Mononuclear cell (primary cell): Measurements from ENCODE around the gene DLG2. TPM values are rescaled to one million over a fixed set of nuclear protein-coding genes. Genes with fewer than 3 reads are reported as not detected.

Source experiments
- H3K27me3 ChIP-seq: 2 replicates; pipeline ENCODE4 v1.6.0; 2011; ENCODE audit warnings: low read length, control low read depth; ENCODE audit not compliant: insufficient read depth
- H3K4me1 ChIP-seq: 2 replicates; pipeline ENCODE4 v1.5.1; 2011; ENCODE audit warnings: mild to moderate bottlenecking, low read length, control low read depth; ENCODE audit not compliant: insufficient read depth
- H3K4me3 ChIP-seq: 2 replicates; pipeline ENCODE4 v1.5.1; 2011; ENCODE audit warnings: mild to moderate bottlenecking, low read length, moderate library complexity
- H3K9me3 ChIP-seq: 2 replicates; pipeline ENCODE4 v1.5.1; 2011; ENCODE audit warnings: low read depth, mild to moderate bottlenecking, control low read depth, low read length
- total RNA-seq: library from RNA; depleted of rRNA; stranded (reverse); fragments of >200 nt; gene quantifications from one replicate; pipeline ENCODE4 v1.2.3, GENCODE V29; 2012

The DLG2 gene
- total RNA-seq, 1 donor, result 1.6 TPM

DNA sequence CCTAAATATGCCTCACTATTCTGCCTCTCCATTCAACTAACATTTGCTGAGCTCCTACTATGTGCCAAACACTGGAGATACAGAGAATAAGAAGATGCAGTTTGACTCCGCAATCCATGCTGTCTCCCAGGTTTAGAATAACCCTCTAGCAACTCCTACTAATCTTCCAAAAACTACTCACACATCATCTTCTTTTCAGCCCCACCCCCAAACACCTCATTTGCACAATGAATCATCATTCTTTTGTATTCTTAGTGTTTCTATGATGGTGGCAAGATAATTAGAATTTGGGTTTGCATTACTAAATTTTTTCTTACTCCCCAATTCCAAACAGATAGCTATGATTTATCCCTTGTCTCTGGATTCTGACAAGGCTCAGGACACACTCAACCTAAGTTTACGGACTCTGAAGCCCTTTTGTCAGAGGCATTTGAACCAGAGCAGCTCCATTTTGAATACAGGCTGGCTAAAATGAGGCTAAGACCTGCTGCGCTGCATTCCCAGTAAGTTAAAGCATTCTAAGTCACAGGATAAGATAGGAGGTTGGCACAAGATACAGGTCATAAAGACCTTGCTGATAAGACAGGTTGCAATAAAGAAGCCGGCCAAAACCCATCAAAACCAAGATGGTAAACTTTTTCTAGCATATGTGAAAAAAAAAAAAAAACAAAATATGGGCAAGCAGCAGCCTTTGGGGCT, 1038.9 kb downstream of the DLG2 start:
- Histone ChIP-seq H3K4me3 (no peak overlapping the region), H3K4me1 (no peaks in the 10 kb centered on the region), H3K27me3 (no peaks in the 10 kb centered on the region), H3K9me3 (no peaks in the 10 kb centered on the region)

DNA sequence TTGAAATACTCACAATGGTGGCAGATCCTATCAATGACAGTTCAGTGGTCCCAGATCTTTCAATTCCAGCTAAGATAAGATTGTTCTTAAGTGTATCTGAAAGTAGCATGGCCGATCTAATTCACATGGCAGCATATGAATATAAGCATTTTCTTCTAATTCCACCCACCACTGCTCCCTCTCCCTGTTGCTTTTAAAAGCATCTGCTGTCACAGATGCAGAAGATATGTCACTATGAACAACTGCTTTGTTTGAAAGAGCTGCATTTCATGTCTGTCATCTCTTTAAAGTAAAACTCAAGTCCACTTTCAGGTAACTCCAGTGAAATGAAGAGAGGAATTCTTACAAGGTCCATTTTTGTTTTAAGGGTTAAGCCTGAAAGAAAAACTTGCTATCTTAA, 1044.0 kb downstream of the DLG2 start:
- Histone ChIP-seq H3K27me3 (no peaks in the 10 kb centered on the region), H3K9me3 (no peaks in the 10 kb centered on the region), H3K4me3 (no peak overlapping the region), H3K4me1 (no peaks in the 10 kb centered on the region)

DNA sequence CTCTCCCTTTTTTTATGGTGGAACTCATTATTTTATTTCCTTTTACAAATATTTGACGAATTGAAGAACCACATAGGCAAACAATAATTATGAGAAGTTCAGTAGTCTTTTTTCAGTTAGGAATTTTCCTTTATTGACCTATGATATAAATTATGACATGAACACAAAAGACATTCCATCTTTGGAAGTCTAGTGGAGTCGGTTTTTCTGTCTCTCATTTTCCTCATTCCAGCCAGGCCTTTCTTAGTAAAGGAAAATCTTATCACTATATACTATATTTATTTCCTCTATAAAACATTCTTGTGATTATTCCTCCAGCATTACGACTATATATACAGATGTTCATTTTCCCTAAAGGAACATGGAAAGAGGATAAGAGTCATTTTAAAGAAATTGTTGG, 1046.1 kb downstream of the DLG2 start:
- Histone ChIP-seq H3K4me3 (no peak overlapping the region), H3K4me1 (no peaks in the 10 kb centered on the region), H3K9me3 (no peaks in the 10 kb centered on the region), H3K27me3 (no peaks in the 10 kb centered on the region)

DNA sequence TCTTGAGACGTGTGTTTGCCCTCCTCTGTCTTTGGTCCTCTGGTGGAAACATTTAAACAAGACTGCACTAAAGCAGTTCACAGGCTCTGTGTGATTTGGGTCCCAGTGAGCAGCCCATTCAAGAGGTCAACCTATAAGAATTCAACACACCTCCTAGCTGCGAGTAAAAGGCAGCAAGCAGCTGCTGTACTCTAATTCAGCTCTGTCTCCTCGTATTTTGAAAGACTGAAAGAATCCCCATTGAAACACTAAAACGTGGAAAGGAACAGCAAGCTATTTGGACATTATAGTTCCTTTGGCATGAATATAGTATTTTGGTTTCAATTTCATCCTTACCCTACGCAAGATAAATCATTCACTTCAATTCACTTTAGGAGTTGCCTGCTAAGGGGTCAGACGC, 1046.7 kb downstream of the DLG2 start:
- Histone ChIP-seq H3K27me3 (no peaks in the 10 kb centered on the region), H3K4me1 (no peaks in the 10 kb centered on the region), H3K4me3 (no peak overlapping the region), H3K9me3 (no peaks in the 10 kb centered on the region)

DNA sequence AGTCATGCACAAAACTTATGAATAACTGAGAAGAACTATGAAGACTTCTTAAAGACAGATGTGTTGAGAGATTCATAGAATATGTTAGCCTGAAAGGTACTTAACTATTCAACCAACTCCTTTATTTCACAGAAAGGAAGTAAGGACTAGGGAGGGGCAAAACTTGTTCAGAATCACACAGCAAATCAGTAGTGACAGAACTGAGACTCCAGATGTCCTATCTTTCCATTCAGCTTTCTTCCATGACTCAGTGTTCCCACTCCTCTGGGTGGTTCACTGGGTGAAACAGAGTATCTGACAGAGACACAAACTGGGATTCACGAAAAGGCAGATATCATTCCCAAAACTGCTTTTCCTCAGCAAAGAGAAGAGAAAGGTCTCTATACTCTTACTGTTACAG, 1053.3 kb downstream of the DLG2 start:
- H3K27me3 ChIP-seq, result no peaks in the 10 kb centered on the region
- no peak overlapping the region for H3K4me3 ChIP-seq
- no peaks in the 10 kb centered on the region for H3K9me3 ChIP-seq
- no peaks in the 10 kb centered on the region for H3K4me1 ChIP-seq

DNA sequence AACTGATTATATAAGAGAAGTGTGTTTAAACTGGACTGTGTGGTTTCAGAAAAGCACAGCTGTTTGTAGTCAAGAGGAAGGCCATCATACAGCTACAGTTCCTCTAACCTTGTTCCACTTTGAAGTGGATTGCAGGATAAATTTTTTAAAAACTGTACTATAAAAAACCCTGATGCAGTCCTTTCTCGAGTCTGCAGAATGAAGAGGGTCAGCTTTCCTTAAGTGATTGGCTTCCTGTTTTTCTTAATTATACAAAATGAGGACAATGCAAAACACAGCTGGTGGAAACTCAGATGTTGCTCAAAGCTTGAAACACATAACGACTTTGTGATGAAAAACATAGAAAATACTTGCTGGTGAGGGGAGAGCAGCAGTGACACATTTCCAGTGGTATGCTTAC, 1060.5 kb downstream of the DLG2 start:
- Histone ChIP-seq H3K9me3 (no peaks in the 10 kb centered on the region), H3K27me3 (no peaks in the 10 kb centered on the region), H3K4me3 (no peak overlapping the region), H3K4me1 (no peaks in the 10 kb centered on the region)

DNA sequence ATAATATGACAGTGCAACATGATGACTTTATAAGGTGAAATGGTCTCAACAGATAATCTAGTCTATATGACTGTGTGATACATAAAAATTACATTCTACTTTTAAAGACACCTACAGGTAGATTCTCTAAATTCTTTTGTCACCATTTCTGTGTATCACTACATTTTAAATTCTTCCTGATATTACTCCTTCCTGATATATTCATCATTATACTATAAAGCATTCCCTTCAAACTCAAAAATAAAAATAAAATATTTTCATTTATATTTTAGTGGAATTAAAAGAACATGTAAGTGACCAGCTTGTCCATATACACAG, 1062.3 kb downstream of the DLG2 start:
- no peaks in the 10 kb centered on the region for H3K4me1 ChIP-seq
- no peak overlapping the region for H3K4me3 ChIP-seq
- H3K27me3 ChIP-seq, result no peaks in the 10 kb centered on the region
- no peaks in the 10 kb centered on the region for H3K9me3 ChIP-seq

DNA sequence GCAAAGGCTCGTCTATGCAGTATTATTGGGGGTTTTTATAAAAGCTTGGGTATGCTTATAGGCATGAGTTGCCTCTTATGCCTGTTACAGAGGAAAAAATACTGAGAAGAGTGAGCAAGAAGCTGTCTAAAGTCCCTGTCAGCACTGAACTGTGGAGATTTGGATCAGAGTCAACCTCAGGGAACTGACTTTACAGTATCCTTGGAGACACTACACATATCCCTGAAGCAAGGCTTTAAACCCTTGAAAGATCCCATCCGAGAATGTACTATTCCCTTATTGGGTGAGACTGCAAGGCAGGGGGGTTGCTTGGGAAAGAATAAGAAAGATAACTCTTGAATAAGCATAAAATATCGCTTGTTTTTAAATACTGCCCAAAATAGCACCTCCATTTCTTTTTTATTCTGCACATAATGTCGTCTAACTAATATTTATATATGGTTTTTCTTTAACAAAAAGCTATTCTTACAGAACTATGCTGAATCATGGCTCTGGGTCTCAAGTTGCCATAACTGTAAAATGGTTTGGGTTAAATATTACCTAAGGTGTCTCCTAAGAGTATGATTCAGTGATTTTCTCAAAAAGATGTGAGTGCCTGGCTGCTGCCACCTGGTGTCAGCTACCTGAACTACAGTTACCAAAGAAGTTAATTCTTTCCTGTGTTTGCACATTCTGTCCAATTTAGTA, 1062.8 kb downstream of the DLG2 start:
- Histone ChIP-seq H3K4me1 (no peaks in the 10 kb centered on the region), H3K27me3 (no peaks in the 10 kb centered on the region), H3K9me3 (no peaks in the 10 kb centered on the region), H3K4me3 (no peak overlapping the region)

DNA sequence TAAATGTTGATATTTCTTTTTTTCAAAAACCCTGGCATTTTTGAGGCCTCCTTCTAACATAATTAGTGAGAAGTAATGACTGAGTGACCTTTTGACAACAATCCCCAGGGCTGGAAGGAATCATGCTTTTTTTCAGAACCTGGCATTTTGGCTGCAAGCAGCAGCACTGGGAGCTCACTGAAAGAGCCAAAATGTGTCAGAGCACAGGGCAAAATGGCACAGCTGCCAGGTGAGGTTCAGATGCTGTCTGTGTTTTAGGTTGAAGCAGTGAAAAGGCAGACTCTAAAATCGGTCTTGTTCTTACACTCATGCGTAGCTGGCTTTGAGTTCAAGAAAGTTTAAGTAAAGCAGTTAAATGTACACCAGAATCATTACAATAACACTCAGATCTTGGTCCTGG, 1063.8 kb downstream of the DLG2 start:
- Histone ChIP-seq H3K9me3 (no peaks in the 10 kb centered on the region), H3K27me3 (no peaks in the 10 kb centered on the region), H3K4me3 (no peak overlapping the region), H3K4me1 (no peaks in the 10 kb centered on the region)

DNA sequence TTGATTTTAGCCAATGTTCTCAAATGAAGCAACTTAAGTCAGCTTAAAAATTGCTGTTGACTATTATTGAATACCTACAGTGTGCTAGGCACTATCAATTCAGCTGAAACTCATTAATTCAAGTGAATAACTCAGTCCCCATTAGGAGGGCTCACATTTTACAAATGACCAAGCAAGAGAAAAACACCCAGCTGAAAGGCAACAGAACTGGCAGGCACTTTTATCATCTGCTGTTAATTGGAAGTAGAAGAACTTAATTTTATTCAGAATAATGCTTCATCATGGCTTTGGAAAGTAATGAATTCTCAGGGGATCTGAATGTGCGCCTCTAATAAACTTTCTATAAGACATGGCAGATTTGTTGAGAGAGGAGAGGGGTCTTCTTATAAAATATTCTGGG, 1066.9 kb downstream of the DLG2 start:
- no peak overlapping the region for H3K4me3 ChIP-seq
- no peaks in the 10 kb centered on the region for H3K4me1 ChIP-seq
- no peaks in the 10 kb centered on the region for H3K9me3 ChIP-seq
- H3K27me3 ChIP-seq, result no peaks in the 10 kb centered on the region

DNA sequence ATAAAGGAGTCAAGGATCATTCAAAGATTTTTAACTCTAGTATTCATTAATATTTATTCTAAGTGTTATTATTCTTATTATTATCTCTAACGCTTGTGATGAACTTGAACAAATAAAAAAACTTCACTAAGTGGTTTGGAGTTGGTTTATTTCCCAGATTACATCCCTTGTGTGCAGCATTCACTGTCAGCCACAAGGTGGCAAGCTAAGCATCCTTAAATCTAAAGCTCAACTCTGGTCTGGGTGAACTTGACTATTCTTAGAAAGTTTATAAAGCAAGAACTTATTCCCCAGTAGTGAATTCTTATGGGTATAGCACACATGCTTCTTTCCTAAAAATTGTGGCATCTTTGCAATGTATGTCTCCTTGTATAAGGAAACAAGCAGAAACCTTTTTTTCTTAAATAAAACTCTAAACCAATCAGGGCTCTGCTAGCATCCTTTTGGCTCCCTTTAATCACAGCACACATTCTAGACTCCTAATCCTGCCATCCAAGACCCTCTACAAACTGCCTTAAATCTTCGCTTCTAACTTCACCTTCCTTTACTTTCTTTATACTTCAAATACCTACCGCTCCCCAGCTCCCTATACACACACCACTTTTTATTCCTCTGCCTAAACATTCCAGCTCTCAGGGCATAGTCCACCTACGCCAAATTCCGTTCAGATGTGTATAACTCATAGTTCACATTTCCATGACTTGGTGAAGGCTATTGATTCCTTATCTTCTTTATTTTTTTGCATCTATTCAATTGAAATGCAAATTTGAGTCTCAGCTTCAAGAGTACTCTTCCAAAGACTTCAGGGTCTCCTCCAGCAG, 1068.8 kb downstream of the DLG2 start:
- Histone ChIP-seq H3K27me3 (no peaks in the 10 kb centered on the region), H3K9me3 (no peaks in the 10 kb centered on the region), H3K4me1 (no peaks in the 10 kb centered on the region), H3K4me3 (no peak overlapping the region)

DNA sequence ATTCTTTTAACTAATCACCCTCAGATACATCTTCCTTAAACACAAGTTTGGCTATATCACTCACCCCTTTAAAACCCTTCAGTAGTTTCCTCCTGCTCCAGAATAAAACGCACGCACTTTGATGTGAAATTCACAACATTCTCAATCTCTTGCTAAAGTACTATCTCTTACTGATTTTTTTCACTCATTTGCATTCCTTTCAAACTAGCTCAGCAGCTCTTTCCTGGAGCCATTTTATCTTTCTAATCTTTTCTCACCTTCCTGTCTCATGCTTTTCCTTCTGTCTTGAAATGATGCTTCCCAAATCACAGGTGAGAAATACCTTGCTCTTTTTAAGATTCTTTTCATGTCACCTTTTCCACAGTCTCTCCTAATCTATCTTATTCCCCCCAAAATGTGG, 1074.4 kb downstream of the DLG2 start:
- H3K4me1 ChIP-seq, result no peaks in the 10 kb centered on the region
- H3K9me3 ChIP-seq, result no peaks in the 10 kb centered on the region
- H3K4me3 ChIP-seq, result no peak overlapping the region
- H3K27me3 ChIP-seq, result no peaks in the 10 kb centered on the region

DNA sequence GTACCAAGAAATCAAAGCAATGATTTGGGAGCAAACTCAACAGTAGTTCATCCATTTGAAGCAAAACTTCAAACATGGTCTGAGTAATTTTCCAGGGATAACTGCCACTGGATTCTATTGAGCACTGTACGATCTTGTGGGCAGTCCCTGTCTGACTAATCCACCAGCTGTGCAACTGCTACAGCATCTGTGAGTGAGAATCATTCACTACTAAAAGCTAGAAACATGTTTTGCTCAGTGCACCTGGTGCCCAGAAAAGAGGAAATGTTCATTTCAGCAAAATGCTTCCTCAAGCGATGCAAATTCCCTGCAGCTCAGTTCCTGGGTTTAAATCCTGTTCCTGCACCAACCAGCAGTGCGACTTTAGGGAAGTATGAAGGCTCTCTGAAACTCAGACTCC, 1077.9 kb downstream of the DLG2 start:
- H3K4me1 ChIP-seq, result no peaks in the 10 kb centered on the region
- H3K4me3 ChIP-seq, result no peak overlapping the region
- no peaks in the 10 kb centered on the region for H3K9me3 ChIP-seq
- H3K27me3 ChIP-seq, result no peaks in the 10 kb centered on the region

DNA sequence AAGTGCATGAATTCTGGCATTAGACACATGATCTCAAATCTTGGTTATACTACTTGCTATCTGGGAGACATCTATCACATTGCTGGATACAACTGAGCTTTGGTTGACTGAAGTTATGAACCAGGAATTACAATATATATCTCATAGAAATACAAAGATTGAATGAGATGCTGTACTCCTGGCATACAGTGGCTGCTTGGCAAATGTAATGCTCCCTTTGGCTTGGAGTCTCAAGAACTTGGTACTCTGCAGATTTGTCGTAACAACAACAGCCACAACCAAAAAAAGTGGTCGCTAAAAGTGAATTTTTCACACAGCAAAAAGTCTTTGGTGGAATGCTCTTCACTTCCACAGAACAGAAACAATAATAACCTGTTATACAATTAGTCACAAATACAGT, 1082.6 kb downstream of the DLG2 start:
- H3K27me3 ChIP-seq, result no peaks in the 10 kb centered on the region
- H3K4me1 ChIP-seq, result no peaks in the 10 kb centered on the region
- no peak overlapping the region for H3K4me3 ChIP-seq
- H3K9me3 ChIP-seq, result no peaks in the 10 kb centered on the region

DNA sequence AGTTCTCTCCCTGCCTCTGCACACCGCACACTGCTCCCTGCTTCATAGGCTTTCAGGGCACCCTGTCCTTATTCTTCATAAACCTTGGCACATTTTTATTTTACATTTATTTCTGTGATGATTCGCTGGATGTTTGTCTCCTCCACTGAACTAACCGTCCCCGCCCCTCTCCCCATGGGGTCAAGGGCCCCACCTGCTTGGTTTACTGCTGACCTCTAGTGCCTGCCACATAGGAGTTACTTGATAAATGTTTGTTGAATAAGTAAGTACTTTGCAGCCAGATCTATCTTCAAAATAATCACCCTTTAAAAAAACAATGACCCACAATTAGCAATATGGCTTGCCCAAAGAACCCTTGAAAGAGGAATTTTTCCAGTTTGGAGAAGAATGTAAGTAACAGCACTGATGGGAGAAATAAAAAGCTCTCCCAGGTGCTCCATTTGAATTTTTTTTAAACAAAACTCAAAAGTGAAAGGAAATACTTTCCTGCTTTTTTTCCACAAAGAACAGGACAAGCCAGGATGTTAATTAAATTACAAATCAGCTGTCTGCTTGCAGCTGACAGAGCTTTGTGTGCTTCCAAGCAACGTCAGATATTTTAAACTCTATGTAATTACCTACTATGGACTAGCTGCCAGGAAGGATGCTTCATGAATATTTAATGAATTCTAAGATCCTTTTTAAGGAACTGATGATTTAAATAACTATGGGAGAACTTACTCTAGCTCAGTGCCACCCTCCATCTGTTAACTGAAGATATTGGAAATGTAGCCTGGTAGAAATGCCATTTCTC, 1083.6 kb downstream of the DLG2 start:
- H3K4me3 ChIP-seq, result no peak overlapping the region
- H3K27me3 ChIP-seq, result no peaks in the 10 kb centered on the region
- H3K4me1 ChIP-seq, result no peaks in the 10 kb centered on the region
- no peaks in the 10 kb centered on the region for H3K9me3 ChIP-seq
